Parathyroid adenoma (tissue), 2 donors: ENCODE measurements around the gene ARSB.

Experiments used
- H2AFZ ChIP-seq: fragments of 300-600 bp; sonication (generic); one replicate; pipeline ENCODE4 v1.7.0; 2017; ENCODE audit warnings: antibody characterized with exemption, mild to moderate bottlenecking
- H3K27ac ChIP-seq: fragments of 300-600 bp; sonication (generic); one replicate; pipeline ENCODE4 v1.7.0; 2017
- H3K27me3 ChIP-seq: fragments of 300-600 bp; sonication (generic); one replicate; pipeline ENCODE4 v1.7.0; 2017; ENCODE audit warnings: low read length; ENCODE audit not compliant: control insufficient read depth, insufficient read depth
- H3K36me3 ChIP-seq: fragments of 300-600 bp; sonication (generic); one replicate; pipeline ENCODE4 v1.7.0; 2017; ENCODE audit warnings: low read length; ENCODE audit not compliant: control insufficient read depth, insufficient read depth
- H3K4me1 ChIP-seq: fragments of 300-600 bp; sonication (generic); one replicate; pipeline ENCODE4 v1.7.0; 2017; ENCODE audit warnings: control low read depth
- H3K4me2 ChIP-seq: fragments of 300-600 bp; sonication (generic); one replicate; pipeline ENCODE4 v1.7.0; 2017; ENCODE audit warnings: low read length
- H3K4me3 ChIP-seq: fragments of 300-600 bp; sonication (generic); one replicate; pipeline ENCODE4 v1.7.0; 2017; ENCODE audit warnings: low read depth, low read length
- H3K79me2 ChIP-seq: fragments of 300-600 bp; sonication (generic); one replicate; pipeline ENCODE4 v1.7.0; 2017; ENCODE audit warnings: control low read depth
- H3K9ac ChIP-seq: fragments of 300-600 bp; sonication (generic); one replicate; pipeline ENCODE4 v1.7.0; 2017; ENCODE audit warnings: mild to moderate bottlenecking
- H3K9me3 ChIP-seq: fragments of 300-600 bp; sonication (generic); one replicate; pipeline ENCODE4 v1.7.0; 2017; ENCODE audit warnings: low read length; ENCODE audit not compliant: control insufficient read depth
- CTCF ChIP-seq: fragments of 300-600 bp; sonication (generic); IDR thresholded peaks from one replicate; pipeline ENCODE4 v1.7.0; 2017; ENCODE audit warnings: antibody characterized with exemption, mild to moderate bottlenecking
- donor health status: primary hyperparathyroidism.

ARSB gene

GRCh38 chr5:78797936-78798672 is 187.0 kb downstream of the ARSB start:
- H3K27me3 ChIP-seq = no peaks in the 10 kb centered on the region
- H2AFZ ChIP-seq = no peak overlapping the region
- TF ChIP-seq CTCF = no peak
- no peak overlapping the region for H3K4me3 ChIP-seq
- no peak overlapping the region for H3K27ac ChIP-seq
- no peaks in the 10 kb centered on the region for H3K4me1 ChIP-seq
- H3K36me3 ChIP-seq = no peaks in the 10 kb centered on the region
- no peaks in the 10 kb centered on the region for H3K9me3 ChIP-seq
- H3K4me2 ChIP-seq = no peak overlapping the region
- H3K9ac ChIP-seq = no peak overlapping the region
- H3K79me2 ChIP-seq = no peaks in the 10 kb centered on the region

GRCh38 chr5:78795757-78796156 is 189.4 kb downstream of the ARSB start:
- H3K27me3 ChIP-seq = no peaks in the 10 kb centered on the region
- no peaks in the 10 kb centered on the region for H3K9me3 ChIP-seq
- no peak overlapping the region for H3K9ac ChIP-seq
- no peak overlapping the region for H3K4me3 ChIP-seq
- H3K79me2 ChIP-seq = no peaks in the 10 kb centered on the region
- H3K27ac ChIP-seq = no peak overlapping the region
- no peak for TF ChIP-seq CTCF
- no peak overlapping the region for H3K4me2 ChIP-seq
- no peaks in the 10 kb centered on the region for H3K36me3 ChIP-seq
- H3K4me1 ChIP-seq = no peaks in the 10 kb centered on the region
- no peak overlapping the region for H2AFZ ChIP-seq

GRCh38 chr5:78794693-78795215 is 190.4 kb downstream of the ARSB start:
- Histone ChIP-seq H3K4me3 (no peak overlapping the region), H3K4me2 (no peak overlapping the region), H3K9me3 (no peaks in the 10 kb centered on the region), H3K9ac (no peak overlapping the region), H3K27me3 (no peaks in the 10 kb centered on the region), H3K27ac (no peak overlapping the region), H3K4me1 (no peaks in the 10 kb centered on the region), H3K79me2 (no peaks in the 10 kb centered on the region), H2AFZ (no peak overlapping the region), H3K36me3 (no peaks in the 10 kb centered on the region)
- TF ChIP-seq CTCF = no peak

- Histone ChIP-seq H3K9me3 (no peaks in the 10 kb centered on the region), H3K36me3 (no peaks in the 10 kb centered on the region), H3K4me3 (no peak overlapping the region), H3K4me2 (no peak overlapping the region), H3K9ac (no peak overlapping the region), H3K27ac (no peak overlapping the region), H2AFZ (no peak overlapping the region), H3K79me2 (no peaks in the 10 kb centered on the region), H3K27me3 (no peaks in the 10 kb centered on the region), H3K4me1 (no peaks in the 10 kb centered on the region)
- no peak for TF ChIP-seq CTCF
These were observed 191.0 kb downstream of the ARSB start for GRCh38 chr5:78793907-78794662.
